Osteocyte (in vitro differentiated cells): ENCODE results near the gene DEDD2. TPM values are rescaled to one million over a fixed set of nuclear protein-coding genes. Genes with fewer than 3 reads are reported as not detected.

Experiments
- DNase-seq: peaks from one replicate; pipeline ENCODE4 v3.0.0; 2021; ENCODE audit warnings: mixed read lengths; ENCODE audit not compliant: unreplicated experiment; ENCODE audit errors: extremely low spot score
- H3K27ac Mint-ChIP-seq: one replicate; pipeline ENCODE4 v1.8.0; 2021; ENCODE audit warnings: mild to moderate bottlenecking, mixed read lengths; ENCODE audit not compliant: unreplicated experiment
- H3K27me3 Mint-ChIP-seq: one replicate; pipeline ENCODE4 v1.8.0; 2021; ENCODE audit warnings: mixed read lengths; ENCODE audit not compliant: unreplicated experiment
- H3K36me3 Mint-ChIP-seq: one replicate; pipeline ENCODE4 v1.8.0; 2021; ENCODE audit warnings: mixed read lengths; ENCODE audit not compliant: unreplicated experiment
- H3K4me1 Mint-ChIP-seq: one replicate; pipeline ENCODE4 v1.8.0; 2021; ENCODE audit warnings: mixed read lengths; ENCODE audit not compliant: unreplicated experiment
- H3K4me3 Mint-ChIP-seq: one replicate; pipeline ENCODE4 v1.8.0; 2021; ENCODE audit warnings: mild to moderate bottlenecking, moderate library complexity, mixed read lengths; ENCODE audit not compliant: unreplicated experiment
- H3K9me3 Mint-ChIP-seq: one replicate; pipeline ENCODE4 v1.8.0; 2021; ENCODE audit warnings: mixed read lengths; ENCODE audit not compliant: unreplicated experiment
- total RNA-seq: library from RNA; stranded (reverse); gene quantifications from 2 replicates; pipeline ENCODE4 v1.2.1, GENCODE V29; 2021
- TF ChIP-seq, protein P1 (sequence below): fragments of 200-600 bp; sonication (generic); IDR thresholded peaks from 2 replicates; pipeline ENCODE4 v1.5.0; 2021; ENCODE audit warnings: antibody characterized with exemption, mild to moderate bottlenecking, moderate library complexity

Gene DEDD2
- total RNA-seq, 1 donor from 2014 or later = 27.4 TPM

DNA sequence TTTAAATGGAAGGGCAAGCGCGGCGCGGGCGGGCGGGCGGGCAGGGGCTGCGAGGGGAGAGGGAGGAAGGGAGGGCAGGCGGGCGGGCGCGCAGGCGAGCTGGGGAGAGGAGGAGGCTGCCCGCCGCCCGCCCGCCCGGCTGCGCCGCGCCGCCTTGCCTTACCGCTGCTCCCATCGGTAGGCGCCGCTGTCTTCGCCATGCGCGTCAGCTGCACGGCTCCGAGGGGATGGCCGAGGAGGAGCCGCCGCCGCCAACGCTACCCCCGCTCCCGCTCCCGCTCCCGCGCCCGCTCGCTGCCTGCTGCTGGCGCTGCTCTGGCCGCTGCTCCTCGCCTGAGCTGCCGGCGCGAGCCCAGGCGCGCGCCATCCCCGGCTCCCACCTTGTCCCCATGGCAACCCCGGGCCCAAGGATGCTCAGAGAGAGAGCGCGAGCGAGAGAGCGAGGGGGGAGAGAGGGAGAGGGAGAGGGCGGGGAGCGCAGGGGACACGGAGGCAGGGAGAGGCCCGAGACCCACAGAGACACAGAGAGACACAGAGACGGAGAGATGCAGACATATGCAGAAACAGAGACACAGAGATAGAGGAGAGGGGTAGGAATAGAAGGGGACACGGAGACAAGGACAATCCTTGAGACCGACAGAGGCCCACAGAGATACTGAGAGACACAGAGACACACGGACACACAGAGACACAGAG lies 40.3 kb downstream of the DEDD2 start:
- DNase-seq = peak; percentile 91
- no peak overlapping the region for H3K4me3 Mint-ChIP-seq
- H3K36me3 Mint-ChIP-seq = no peaks in the 10 kb centered on the region
- no peak overlapping the region for H3K27ac Mint-ChIP-seq
- TF ChIP-seq, protein P1, sequence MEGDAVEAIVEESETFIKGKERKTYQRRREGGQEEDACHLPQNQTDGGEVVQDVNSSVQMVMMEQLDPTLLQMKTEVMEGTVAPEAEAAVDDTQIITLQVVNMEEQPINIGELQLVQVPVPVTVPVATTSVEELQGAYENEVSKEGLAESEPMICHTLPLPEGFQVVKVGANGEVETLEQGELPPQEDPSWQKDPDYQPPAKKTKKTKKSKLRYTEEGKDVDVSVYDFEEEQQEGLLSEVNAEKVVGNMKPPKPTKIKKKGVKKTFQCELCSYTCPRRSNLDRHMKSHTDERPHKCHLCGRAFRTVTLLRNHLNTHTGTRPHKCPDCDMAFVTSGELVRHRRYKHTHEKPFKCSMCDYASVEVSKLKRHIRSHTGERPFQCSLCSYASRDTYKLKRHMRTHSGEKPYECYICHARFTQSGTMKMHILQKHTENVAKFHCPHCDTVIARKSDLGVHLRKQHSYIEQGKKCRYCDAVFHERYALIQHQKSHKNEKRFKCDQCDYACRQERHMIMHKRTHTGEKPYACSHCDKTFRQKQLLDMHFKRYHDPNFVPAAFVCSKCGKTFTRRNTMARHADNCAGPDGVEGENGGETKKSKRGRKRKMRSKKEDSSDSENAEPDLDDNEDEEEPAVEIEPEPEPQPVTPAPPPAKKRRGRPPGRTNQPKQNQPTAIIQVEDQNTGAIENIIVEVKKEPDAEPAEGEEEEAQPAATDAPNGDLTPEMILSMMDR = peak; percentile 67
- peaks cover 10% of the 10 kb centered on the region for H3K4me1 Mint-ChIP-seq
- H3K27me3 Mint-ChIP-seq = peaks cover 51% of the 10 kb centered on the region
- H3K9me3 Mint-ChIP-seq = no peaks in the 10 kb centered on the region

DNA sequence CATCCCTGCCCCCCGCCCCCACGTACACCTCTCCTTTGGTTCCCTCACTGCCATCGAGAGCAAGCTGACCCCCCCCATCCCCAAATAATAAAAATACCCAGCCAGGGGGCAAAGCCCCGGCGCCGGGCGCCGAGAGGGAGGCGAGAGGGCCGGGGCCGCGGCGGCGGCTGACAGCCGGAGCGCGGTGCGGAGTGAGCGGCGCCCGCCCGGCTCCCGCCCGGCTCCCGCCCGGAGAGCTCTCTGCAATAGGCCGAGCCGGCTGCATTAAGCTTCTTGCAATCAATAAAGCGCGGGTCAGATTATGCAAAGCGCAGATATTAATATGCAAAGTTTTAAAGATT lies 40.9 kb downstream of the DEDD2 start:
- H3K27me3 Mint-ChIP-seq = peaks cover 45% of the 10 kb centered on the region
- H3K4me1 Mint-ChIP-seq = peaks cover 10% of the 10 kb centered on the region
- no peaks in the 10 kb centered on the region for H3K9me3 Mint-ChIP-seq
- H3K27ac Mint-ChIP-seq = no peak overlapping the region
- DNase-seq = no peak
- TF ChIP-seq, protein P1 = no peak
- H3K4me3 Mint-ChIP-seq = peak overlapping the region; percentile 78
- no peaks in the 10 kb centered on the region for H3K36me3 Mint-ChIP-seq

DNA sequence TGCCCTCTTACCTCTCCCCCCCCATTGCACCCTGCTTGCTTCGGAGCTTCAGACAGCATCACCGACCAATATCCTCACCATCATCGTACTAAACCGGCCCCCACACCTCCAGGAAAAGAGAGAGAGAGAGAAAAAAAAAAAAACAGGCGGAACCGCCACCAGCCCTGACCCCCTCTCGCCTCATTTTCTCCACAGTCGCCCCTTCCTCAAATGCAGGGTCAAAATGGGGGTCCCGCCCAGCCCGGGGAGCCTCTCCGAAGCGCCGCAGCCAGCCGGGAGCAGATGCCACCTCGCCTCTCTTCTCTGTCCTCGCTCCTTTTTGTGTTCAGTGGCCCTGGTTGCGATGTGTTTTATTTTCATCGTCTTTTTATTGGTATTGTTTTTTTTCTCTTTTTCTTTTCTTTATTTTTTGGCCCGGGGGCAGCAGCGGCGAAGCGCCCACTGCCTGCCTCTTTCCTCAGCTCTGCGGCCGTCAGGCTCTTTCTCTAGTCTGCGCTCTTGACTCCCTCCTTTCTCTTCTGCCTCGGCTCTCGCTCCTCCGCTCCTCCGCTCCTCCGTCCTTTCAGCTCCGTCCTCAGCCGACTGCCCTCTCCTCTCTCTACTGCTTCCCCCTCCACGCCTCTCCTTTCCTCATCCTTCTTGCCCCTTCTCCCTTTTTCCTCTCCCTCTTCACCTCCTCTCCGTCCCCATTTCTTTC lies 41.4 kb downstream of the DEDD2 start:
- Mint-ChIP-seq H3K27ac (no peak overlapping the region), H3K27me3 (peaks cover 45% of the 10 kb centered on the region), H3K4me3 (peak overlapping the region; percentile 78), H3K9me3 (no peaks in the 10 kb centered on the region), H3K36me3 (no peaks in the 10 kb centered on the region), H3K4me1 (peaks cover 10% of the 10 kb centered on the region)
- DNase-seq = no peak
- TF ChIP-seq, protein P1 = no peak

DNA sequence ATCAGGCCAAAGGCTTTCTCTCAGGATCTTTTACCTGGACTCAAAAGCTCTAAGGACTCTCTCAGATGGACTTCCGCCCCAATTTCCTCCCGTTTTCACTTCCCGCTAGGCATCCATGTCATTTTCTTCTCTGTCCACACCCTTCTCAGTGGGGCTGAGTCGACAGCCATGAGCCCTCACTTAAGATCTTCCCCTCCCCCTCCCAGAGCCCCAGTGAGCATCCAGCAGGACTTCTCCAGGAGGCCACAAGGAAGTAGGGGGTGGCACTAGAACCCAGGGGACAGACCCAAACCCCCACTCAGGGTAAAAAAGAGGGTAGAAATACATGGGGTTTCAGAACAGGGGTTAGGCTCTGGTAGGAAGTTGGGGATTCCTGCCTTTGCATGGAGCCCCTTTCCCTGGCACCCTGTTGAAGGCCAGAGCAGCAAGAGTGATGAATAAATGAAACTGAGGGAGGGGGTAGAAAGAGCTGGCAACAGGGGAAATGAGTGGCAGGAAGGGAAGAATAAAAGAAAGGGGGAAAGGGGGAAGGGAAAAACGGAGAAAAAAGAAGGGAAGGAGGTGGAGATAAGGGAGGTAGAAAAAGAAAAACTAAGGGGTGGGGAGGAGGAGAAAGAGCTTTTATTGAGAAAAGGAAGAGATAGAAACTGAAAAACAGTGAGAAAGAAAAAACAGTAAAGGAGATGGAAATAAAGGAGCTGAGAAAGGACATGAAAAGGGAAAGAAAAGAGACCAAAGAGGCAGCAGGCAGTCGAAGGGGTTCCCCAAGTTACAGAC lies 42.3 kb downstream of the DEDD2 start:
- peaks cover 10% of the 10 kb centered on the region for H3K4me1 Mint-ChIP-seq
- H3K36me3 Mint-ChIP-seq = no peaks in the 10 kb centered on the region
- no peak for DNase-seq
- TF ChIP-seq, protein P1 = no peak
- no peaks in the 10 kb centered on the region for H3K9me3 Mint-ChIP-seq
- peak overlapping the region; percentile 9 for H3K4me3 Mint-ChIP-seq
- H3K27me3 Mint-ChIP-seq = peaks cover 46% of the 10 kb centered on the region
- no peak overlapping the region for H3K27ac Mint-ChIP-seq

DNA sequence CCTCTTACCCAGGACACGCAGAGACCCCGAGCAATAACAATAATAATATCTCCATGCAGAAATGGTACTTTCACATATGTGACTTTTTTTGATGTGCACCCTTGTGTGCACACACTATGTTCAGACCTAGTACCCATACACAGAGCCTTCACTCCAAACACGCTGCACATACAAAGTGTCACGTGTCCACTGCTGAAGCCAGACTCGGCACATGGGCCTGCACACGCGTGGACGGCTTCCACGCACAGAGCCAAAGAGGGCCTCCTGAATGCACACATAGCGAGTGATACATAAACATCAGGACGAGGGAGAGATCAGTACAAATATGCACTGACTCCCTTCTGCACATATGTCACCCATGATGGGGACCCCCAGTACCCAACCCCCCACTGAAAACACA lies 43.3 kb downstream of the DEDD2 start:
- Mint-ChIP-seq H3K27ac (no peak overlapping the region), H3K36me3 (no peaks in the 10 kb centered on the region), H3K9me3 (no peaks in the 10 kb centered on the region), H3K4me1 (peaks cover 10% of the 10 kb centered on the region), H3K27me3 (peaks cover 46% of the 10 kb centered on the region), H3K4me3 (no peak overlapping the region)
- DNase-seq = no peak
- TF ChIP-seq, protein P1 = no peak
